Parathyroid adenoma (tissue), 2 donors: ENCODE results near the gene NPHP1.

Source experiments
- H2AFZ ChIP-seq: fragments of 300-600 bp; sonication (generic); one replicate; pipeline ENCODE4 v1.7.0; 2017; ENCODE audit warnings: antibody characterized with exemption, mild to moderate bottlenecking
- H3K27ac ChIP-seq: fragments of 300-600 bp; sonication (generic); one replicate; pipeline ENCODE4 v1.7.0; 2017
- H3K27me3 ChIP-seq: fragments of 300-600 bp; sonication (generic); one replicate; pipeline ENCODE4 v1.7.0; 2017; ENCODE audit warnings: low read length; ENCODE audit not compliant: control insufficient read depth, insufficient read depth
- H3K36me3 ChIP-seq: fragments of 300-600 bp; sonication (generic); one replicate; pipeline ENCODE4 v1.7.0; 2017; ENCODE audit warnings: low read length; ENCODE audit not compliant: control insufficient read depth, insufficient read depth
- H3K4me1 ChIP-seq: fragments of 300-600 bp; sonication (generic); one replicate; pipeline ENCODE4 v1.7.0; 2017; ENCODE audit warnings: control low read depth
- H3K4me2 ChIP-seq: fragments of 300-600 bp; sonication (generic); one replicate; pipeline ENCODE4 v1.7.0; 2017; ENCODE audit warnings: low read length
- H3K4me3 ChIP-seq: fragments of 300-600 bp; sonication (generic); one replicate; pipeline ENCODE4 v1.7.0; 2017; ENCODE audit warnings: low read depth, low read length
- H3K79me2 ChIP-seq: fragments of 300-600 bp; sonication (generic); one replicate; pipeline ENCODE4 v1.7.0; 2017; ENCODE audit warnings: control low read depth
- H3K9ac ChIP-seq: fragments of 300-600 bp; sonication (generic); one replicate; pipeline ENCODE4 v1.7.0; 2017; ENCODE audit warnings: mild to moderate bottlenecking
- H3K9me3 ChIP-seq: fragments of 300-600 bp; sonication (generic); one replicate; pipeline ENCODE4 v1.7.0; 2017; ENCODE audit warnings: low read length; ENCODE audit not compliant: control insufficient read depth
- CTCF ChIP-seq: fragments of 300-600 bp; sonication (generic); IDR thresholded peaks from one replicate; pipeline ENCODE4 v1.7.0; 2017; ENCODE audit warnings: antibody characterized with exemption, mild to moderate bottlenecking
- donor health status: primary hyperparathyroidism.

Gene NPHP1

DNA sequence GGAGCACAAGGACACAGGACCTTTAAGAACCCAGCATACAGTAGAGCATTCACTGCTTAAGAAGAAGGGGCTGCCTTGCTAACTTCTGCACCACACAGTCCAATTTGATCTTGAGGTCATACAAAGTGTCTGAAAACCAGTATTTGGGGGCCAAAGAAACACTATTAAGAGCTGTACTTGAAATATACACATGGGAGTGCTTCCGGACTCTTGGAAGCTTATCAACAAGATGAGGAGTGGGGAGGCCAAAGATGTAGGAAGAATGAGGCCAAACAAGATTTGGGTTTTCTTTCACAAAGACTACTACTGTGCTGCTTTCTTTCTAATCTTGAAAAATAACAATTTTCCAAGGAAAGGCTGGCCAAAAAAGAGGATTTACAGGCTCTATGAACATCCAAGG, 64.4 kb downstream of the NPHP1 start:
- H3K27ac ChIP-seq = no peak overlapping the region

DNA sequence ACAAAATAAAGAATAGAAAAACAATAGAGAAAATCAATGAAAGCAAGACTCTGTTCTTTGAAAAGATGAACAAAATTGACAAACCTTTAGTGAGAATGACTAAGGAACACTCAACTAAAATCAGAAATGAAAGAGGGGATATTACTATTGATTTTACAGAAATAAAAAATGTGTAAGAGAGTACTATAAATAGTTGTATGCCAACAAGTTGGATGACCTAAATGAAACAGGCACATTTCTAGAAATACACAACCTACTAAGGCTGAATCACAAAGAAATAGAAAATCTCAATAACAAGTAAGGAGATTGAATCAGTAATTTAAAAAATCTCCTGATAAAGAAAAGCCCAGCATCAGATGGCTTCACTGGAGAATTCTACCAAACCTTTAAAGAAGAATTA, 70.8 kb downstream of the NPHP1 start:
- Histone ChIP-seq H3K4me3 (no peak overlapping the region), H3K4me1 (no peaks in the 10 kb centered on the region), H2AFZ (no peak overlapping the region), H3K27ac (no peak overlapping the region), H3K36me3 (no peaks in the 10 kb centered on the region), H3K9me3 (peaks cover 4% of the 10 kb centered on the region), H3K4me2 (no peak overlapping the region), H3K79me2 (no peaks in the 10 kb centered on the region), H3K27me3 (no peaks in the 10 kb centered on the region), H3K9ac (no peak overlapping the region)
- TF ChIP-seq CTCF = no peak

More for the DNA sequence above, 64.4 kb downstream of the NPHP1 start:
- TF ChIP-seq CTCF = no peak
- H3K27me3 ChIP-seq = no peaks in the 10 kb centered on the region
- no peaks in the 10 kb centered on the region for H3K9me3 ChIP-seq
- no peak overlapping the region for H3K4me3 ChIP-seq
- H2AFZ ChIP-seq = no peak overlapping the region
- H3K4me1 ChIP-seq = no peaks in the 10 kb centered on the region
- H3K79me2 ChIP-seq = no peaks in the 10 kb centered on the region
- H3K9ac ChIP-seq = no peak overlapping the region
- no peak overlapping the region for H3K4me2 ChIP-seq
- H3K36me3 ChIP-seq = no peaks in the 10 kb centered on the region

DNA sequence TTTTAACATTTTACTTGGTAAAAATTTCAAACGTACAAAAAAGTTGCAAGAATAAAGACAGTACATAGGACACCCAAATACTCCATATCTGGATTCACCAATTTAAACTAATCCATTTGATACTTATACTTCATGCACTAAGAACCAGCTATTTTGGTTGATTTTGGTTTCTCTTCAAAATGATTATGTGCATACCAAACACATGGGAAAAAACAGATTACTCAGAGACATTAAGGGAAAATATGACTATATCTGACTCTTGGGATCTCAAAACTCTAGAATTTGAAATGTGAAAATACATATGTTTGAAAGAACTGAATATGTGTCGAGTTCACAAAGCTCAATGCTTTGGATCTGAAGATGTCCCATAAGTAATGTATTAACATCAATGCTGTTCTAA, 73.6 kb downstream of the NPHP1 start:
- Histone ChIP-seq H3K4me2 (no peak overlapping the region), H3K9me3 (peaks cover 4% of the 10 kb centered on the region), H3K9ac (no peak overlapping the region), H3K4me1 (peaks cover 14% of the 10 kb centered on the region), H3K4me3 (no peak overlapping the region), H3K27me3 (no peaks in the 10 kb centered on the region), H3K79me2 (no peaks in the 10 kb centered on the region), H3K36me3 (no peaks in the 10 kb centered on the region), H2AFZ (no peak overlapping the region), H3K27ac (no peak overlapping the region)
- TF ChIP-seq CTCF = no peak

- Histone ChIP-seq H3K27me3 (no peaks in the 10 kb centered on the region), H3K9me3 (peaks cover 4% of the 10 kb centered on the region), H3K36me3 (no peaks in the 10 kb centered on the region), H2AFZ (no peak overlapping the region), H3K4me2 (no peak overlapping the region), H3K4me3 (no peak overlapping the region), H3K27ac (no peak overlapping the region), H3K79me2 (no peaks in the 10 kb centered on the region), H3K9ac (no peak overlapping the region), H3K4me1 (peaks cover 14% of the 10 kb centered on the region)
- no peak for TF ChIP-seq CTCF
Measured at GRCh38 chr2:110130757-110131156, 74.1 kb downstream of the NPHP1 start.

- Histone ChIP-seq H2AFZ (no peak overlapping the region), H3K27me3 (no peaks in the 10 kb centered on the region)
- no peak for TF ChIP-seq CTCF
Measured at GRCh38 chr2:110126906-110127305, 77.9 kb downstream of the NPHP1 start.

More at GRCh38 chr2:110126906-110127305, 77.9 kb downstream of the NPHP1 start:
- Histone ChIP-seq H3K4me1 (peaks cover 14% of the 10 kb centered on the region), H3K9me3 (no peaks in the 10 kb centered on the region), H3K9ac (no peak overlapping the region), H3K27ac (no peak overlapping the region), H3K79me2 (no peaks in the 10 kb centered on the region), H3K4me2 (no peak overlapping the region), H3K36me3 (no peaks in the 10 kb centered on the region), H3K4me3 (no peak overlapping the region)
